Panc1 (cell line): Measurements from ENCODE around the gene P2RY8.

Experiments
- POLR2AphosphoS5 ChIP-seq: IDR thresholded peaks from 2 replicates; pipeline ENCODE4 v1.6.1; 2012; ENCODE audit warnings: mild to moderate bottlenecking, low read depth, low read length, moderate library complexity
- REST ChIP-seq, 2 experiments: IDR thresholded peaks; 2 replicates each; pipeline ENCODE4 v1.6.1; 2011 to 2012; ENCODE audit warnings: low read depth in 2 of 2, control low read depth in 1 of 2, low read length in 1 of 2, mild to moderate bottlenecking in 1 of 2, moderate library complexity in 1 of 2; ENCODE audit not compliant: insufficient read depth in 1 of 2
- TCF7L2 ChIP-seq: IDR thresholded peaks from 2 replicates; pipeline ENCODE4 v1.6.1; 2011; ENCODE audit warnings: mild to moderate bottlenecking, low read depth, low read length, inconsistent platforms
- TF ChIP-seq, protein P1 (sequence below): fragments of 450-650 bp; IDR thresholded peaks from 2 replicates; pipeline ENCODE4 v1.5.1; 2017; ENCODE audit warnings: mild to moderate bottlenecking

- TF ChIP-seq, protein P1, sequence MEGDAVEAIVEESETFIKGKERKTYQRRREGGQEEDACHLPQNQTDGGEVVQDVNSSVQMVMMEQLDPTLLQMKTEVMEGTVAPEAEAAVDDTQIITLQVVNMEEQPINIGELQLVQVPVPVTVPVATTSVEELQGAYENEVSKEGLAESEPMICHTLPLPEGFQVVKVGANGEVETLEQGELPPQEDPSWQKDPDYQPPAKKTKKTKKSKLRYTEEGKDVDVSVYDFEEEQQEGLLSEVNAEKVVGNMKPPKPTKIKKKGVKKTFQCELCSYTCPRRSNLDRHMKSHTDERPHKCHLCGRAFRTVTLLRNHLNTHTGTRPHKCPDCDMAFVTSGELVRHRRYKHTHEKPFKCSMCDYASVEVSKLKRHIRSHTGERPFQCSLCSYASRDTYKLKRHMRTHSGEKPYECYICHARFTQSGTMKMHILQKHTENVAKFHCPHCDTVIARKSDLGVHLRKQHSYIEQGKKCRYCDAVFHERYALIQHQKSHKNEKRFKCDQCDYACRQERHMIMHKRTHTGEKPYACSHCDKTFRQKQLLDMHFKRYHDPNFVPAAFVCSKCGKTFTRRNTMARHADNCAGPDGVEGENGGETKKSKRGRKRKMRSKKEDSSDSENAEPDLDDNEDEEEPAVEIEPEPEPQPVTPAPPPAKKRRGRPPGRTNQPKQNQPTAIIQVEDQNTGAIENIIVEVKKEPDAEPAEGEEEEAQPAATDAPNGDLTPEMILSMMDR: no peak
- TF ChIP-seq POLR2AphosphoS5 (no peak), REST (IDR thresholded peaks at IDR 0.05; ENCODE audit: insufficient read depth in 1 of 2, low read depth in 2 of 2, low read length in 1 of 2) (no peak), TCF7L2 (no peak)
These were observed 74.9 kb downstream of the P2RY8 start for GRCh38 chrX:1462110-1462509.
